CD4-positive, alpha-beta T cell treated with Interleukin-1 beta for 1 hour (primary cell): ENCODE results near the gene CLNS1A.

Experiments
- DNase-seq, 2 donors: peaks; one replicate each; pipeline ENCODE4 v3.0.0-alpha.2; 2020 to 2022

The CLNS1A gene

GRCh38 chr11:77637345-77638165 lies at the start of gene CLNS1A:
TSS of gene CLNS1A (minus strand) at chr11:77637794. CDS start at chr11:77637714, 80 bp downstream.
- DNase-seq = peak; percentile 79 to 81

- no peak for DNase-seq
Observed at GRCh38 chr11:77687088-77687487, 49.5 kb upstream of the CLNS1A start.

GRCh38 chr11:77677138-77677537 lies 39.5 kb upstream of the CLNS1A start:
- DNase-seq = no peak

GRCh38 chr11:77672264-77672663 lies 34.7 kb upstream of the CLNS1A start:
- DNase-seq = no peak

GRCh38 chr11:77669848-77670511 lies 32.4 kb upstream of the CLNS1A start:
- DNase-seq = no peak

- no peak for DNase-seq
Observed at GRCh38 chr11:77668760-77669159, 31.2 kb upstream of the CLNS1A start.

GRCh38 chr11:77665240-77665965 lies 27.8 kb upstream of the CLNS1A start:
- no peak for DNase-seq

GRCh38 chr11:77661670-77662069 lies 24.1 kb upstream of the CLNS1A start:
- no peak for DNase-seq

- no peak for DNase-seq
Observed at GRCh38 chr11:77660947-77661346, 23.4 kb upstream of the CLNS1A start.

- DNase-seq = no peak
Observed at GRCh38 chr11:77658213-77659013, 20.8 kb upstream of the CLNS1A start.

- no peak for DNase-seq
Observed at GRCh38 chr11:77656362-77656761, 18.8 kb upstream of the CLNS1A start.

GRCh38 chr11:77654770-77655434 lies 17.3 kb upstream of the CLNS1A start:
- DNase-seq = no peak

GRCh38 chr11:77650123-77650522 lies 12.5 kb upstream of the CLNS1A start:
- DNase-seq = no peak

GRCh38 chr11:77647654-77648305 lies 10.2 kb upstream of the CLNS1A start:
- no peak for DNase-seq

GRCh38 chr11:77644887-77645286 lies 7.3 kb upstream of the CLNS1A start:
- DNase-seq = no peak

GRCh38 chr11:77642228-77642627 lies 4.6 kb upstream of the CLNS1A start:
- DNase-seq = no peak

- no peak for DNase-seq
Observed at GRCh38 chr11:77636731-77637344, 756 bp downstream of the CLNS1A start.

GRCh38 chr11:77633926-77634325 lies 3.7 kb downstream of the CLNS1A start:
- DNase-seq = peak in 1 of 2 donors; percentile 23

GRCh38 chr11:77630157-77630710 lies 7.4 kb downstream of the CLNS1A start:
- DNase-seq = no peak

- DNase-seq = peak in 1 of 2 donors; percentile 58
Observed at GRCh38 chr11:77619576-77620198, 17.9 kb downstream of the CLNS1A start.
